NCI-H524 (cell line): ENCODE measurements around the gene UBASH3A.
"Not testable (repeated sequence)": the region's sequence is repeated elsewhere in the genome, so short reads cannot be mapped to it uniquely, and the experiment has no call there.

Experiments
- DNase-seq, 2 experiments: peaks; one replicate each; lab custom pipeline; 2025; lab: John Stamatoyannopoulos, UW

UBASH3A gene

DNA sequence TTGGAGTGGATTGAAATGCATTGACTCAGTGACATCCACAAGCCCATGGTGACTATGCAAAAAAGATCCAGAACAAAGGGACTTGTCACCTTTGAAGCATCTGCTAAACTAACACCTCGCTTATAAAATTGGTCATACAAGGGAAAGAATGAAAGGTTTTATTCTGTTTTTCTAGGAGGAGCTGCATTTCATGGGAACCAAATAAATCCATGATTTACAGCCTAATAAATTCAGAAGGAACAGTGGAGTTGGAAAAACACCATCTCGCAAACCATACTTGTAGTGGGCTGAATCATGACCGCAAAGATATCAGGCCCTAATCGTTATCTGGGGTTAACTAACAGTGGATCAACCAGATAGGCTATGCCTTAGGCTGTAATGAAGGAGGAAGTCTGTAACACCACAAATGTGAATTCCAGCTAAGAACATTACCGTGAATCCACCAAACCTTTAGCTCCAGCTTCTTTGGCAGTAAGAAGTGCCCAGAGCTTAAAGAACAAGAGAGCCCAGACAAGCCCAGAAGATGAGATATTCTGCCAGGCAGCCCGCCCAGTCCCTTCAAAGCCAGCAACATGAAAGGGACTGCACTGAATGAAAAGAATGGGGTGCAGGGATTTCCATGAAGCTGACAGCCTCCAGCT lies 64.9 kb downstream of the UBASH3A start:
- no peak for DNase-seq

DNA sequence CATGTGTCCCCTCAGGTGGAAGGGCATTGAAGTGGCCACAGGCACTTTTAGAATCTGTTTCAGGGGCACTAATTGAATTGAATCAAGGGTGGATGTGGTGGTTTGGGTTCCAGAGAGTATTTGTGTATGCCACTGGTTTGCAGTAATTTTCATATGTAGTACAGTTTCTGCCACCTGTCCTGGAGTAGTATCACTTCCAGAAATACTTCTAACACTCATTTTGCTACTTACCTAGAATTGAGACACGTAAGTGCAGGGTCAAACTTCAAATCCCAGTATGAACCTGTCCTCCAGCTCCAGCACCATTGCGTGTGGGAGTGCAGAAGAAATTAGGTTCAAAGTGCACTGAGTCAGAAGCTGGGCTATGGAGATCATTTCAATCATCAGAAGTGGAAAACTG lies 65.6 kb downstream of the UBASH3A start:
- no peak for DNase-seq

DNA sequence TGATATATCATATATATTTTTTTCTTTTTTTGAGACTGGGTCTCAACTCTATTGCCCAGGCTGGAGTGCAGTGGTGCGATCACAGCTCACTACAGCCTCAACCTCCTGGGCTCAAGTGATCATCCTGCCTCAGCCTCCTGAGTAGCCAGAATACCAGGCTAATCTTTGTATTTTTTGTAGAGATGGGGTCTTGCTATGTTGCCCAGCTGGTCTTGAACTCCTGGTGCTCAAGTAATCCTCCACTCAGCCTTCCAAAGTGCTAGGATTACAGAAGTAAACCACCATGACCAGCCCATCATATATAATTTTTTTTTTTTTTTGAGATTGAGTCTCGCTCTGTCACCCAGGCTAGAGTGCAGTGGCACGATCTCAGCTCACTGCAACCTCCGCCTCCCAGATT lies 66.0 kb downstream of the UBASH3A start:
- DNase-seq = not testable (repeated sequence)

DNA sequence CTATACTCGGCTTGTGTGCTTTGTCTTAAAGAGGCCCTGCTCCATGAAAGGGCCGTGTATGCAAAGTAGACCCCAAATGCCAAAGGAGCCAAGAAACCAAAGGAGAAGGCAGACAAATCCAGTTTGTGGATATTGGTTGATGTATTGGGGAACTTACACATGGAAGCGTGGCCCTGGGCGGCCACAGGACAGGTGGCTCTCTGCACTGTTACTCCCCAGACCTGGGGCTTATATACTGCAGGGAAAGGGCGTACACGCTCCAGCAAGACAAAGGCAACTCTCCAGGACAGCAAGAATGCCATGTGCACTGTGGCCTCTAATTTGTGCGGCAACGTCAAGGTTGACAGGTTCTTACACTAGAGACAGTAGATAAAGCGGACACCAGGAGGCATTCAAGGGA lies 67.5 kb downstream of the UBASH3A start:
- DNase-seq = no peak

DNA sequence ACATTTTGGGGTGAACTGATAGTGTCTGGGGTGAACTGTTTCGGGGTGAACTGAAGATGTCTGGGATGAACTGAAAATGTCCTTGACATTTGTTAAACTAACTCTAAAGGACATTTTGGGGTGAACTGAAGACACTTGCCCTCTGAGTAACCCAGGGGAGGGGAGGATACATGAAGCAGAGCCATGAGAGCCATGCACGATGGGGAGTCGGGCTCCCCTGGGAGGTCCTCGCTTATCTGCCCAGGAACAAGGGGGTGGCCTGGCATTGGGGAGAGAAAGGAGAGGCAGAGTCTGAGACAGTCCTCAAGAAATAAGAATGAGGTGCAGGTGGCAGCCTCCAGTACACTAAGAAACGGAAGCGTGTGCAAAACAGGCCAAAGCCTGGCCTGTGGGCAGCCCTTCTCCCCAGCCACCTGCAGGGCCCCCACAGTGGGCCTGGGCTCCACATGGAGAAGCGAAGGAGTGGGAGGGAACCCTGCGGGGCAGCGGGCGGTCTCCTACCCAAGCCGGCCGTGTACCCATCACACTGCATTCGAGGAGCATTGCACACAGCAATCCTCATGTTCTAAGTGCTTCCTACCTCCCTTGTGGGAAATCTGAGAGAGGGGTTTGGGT lies 68.1 kb downstream of the UBASH3A start:
- no peak for DNase-seq

DNA sequence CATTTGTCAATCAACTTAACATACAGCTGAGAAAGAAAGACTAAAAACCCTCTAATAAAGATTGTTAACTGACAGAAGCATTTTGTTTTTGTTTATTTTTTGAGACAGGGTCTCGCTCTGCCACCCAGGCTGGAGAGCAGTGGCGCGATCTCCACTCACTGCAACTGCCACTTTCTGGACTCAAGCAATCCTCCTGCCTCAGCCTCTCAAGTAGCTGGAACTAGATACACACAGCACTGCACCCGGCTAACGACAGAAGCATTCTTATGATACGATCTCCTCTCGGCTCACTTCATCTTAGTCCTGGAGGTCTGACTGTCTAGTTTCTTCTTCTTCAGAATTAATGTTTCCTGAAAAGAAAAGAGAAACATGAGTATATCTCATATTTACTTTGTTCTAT lies 68.8 kb downstream of the UBASH3A start:
- DNase-seq = no peak

DNA sequence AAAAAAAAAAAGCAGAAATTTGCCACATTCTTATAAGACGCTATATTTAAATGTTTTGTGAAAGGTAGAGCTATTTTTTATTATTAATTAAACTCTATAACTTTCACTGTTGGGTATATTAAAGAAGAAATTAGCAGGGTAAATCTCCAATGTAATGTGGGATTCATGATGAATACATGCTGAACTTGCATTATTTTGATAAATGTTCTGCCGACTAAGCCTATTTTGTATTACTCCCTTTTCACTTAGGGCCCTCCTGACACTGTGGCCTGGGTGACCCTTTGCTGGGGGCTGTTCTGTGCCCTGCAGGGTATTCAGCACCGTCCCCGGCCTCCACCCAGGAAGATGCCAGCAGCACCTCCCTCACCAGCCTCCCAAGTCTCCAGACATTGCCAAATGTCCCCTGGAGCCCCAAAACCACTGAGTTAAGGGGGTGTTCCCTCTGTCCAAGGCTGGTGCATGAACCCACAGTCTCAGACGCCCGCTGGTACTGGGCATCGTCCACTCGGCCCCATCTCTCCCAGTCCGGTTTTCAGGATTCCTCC lies 69.9 kb downstream of the UBASH3A start:
- no peak for DNase-seq

DNA sequence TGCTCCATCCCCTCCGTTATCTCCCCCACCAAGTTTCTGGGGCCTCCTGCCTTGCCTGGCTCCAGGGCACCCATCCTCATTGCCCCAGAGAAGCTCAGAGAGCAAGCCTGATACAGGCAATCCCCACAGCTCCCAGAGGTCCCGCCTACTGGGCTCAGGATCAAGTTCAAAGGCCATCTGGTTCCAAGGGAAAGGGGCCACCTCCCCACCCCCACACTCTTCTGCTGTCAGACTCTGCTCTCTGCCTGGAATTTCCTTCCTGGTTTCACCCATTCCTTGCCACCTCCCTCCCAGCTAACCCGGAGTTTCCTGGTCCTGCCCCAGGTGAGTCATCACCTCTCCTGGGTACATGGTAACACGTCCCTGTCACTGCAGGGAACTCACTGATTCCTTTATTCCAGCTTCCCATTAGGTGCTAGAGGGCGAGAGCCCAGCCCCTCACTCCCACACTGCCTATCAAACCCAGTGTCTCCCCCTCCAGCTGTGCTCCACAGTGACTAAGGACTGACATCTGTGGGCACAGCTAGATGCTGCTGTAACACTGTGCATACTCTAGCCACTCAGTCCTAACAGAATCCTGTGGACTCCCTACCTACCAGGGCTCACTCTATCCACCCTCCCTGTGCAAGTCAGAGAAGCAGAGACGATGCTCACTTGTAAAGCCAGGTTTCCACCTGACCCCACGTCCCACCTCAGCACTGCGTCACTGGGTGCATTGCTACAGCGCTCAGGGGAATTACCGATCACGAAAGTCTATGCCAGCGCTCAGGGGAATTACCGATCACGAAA lies 70.5 kb downstream of the UBASH3A start:
- peak; percentile 27 to 65 for DNase-seq

DNA sequence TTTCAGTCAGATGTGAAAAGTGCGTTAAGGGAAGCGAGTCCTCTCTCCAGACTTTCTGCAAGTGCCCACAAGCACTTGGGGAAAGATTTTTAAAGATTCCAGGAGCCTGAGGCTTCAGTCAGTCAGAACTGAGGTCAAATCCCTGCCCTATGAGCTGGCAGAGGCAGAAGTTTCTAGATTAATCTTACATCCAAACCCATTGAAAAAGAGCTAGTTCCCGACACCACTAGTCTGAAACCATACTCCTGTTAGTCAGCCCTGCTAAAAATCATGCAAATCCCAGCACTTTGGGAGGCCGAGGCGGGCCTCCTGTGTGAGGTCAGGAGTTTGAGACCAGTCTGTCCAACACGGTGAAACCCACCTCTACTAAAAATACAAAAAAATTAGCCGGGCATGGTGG lies 71.3 kb downstream of the UBASH3A start:
- no peak for DNase-seq

DNA sequence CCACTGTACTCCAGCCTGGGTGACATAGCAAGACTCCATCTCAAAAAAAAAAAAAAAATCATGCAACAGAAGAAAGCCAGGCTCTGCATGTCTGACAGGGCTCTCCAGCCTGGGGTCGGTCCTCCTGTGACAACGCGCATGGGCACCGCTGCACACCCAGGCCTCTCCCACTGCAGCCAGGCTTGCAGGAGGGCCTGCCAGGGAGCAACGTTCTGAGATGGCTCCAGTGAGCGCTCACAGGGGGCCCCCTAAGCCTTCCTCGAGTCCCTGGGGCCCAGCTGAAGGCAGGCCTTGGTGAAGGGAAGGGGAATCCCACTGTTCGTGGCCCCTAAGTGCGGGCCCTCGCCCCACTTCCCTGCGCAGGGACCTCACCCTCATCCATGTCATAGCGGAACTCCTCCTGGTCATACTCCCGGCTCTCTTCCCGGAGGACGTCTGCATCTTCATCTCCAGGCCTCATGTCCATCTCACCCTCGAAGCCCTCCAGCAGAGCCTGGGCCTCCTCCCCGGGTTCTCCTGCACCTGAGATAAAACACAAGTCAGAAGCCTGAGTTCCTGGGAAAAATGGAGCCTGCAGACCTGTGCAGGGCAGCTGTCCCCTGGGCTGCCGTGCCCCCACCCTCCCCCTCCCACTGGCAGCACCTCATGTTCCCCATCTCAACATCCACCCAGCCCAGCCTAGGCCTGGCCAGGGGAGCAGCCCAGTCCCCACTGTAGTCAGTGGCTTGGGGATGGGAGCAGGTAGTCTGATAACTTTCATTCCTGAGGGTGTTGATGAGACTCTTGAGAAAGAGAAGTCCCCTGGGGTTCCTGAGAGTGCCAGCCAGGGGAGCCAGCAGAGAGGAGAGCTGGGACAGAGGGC lies 72.1 kb downstream of the UBASH3A start:
- DNase-seq = no peak

DNA sequence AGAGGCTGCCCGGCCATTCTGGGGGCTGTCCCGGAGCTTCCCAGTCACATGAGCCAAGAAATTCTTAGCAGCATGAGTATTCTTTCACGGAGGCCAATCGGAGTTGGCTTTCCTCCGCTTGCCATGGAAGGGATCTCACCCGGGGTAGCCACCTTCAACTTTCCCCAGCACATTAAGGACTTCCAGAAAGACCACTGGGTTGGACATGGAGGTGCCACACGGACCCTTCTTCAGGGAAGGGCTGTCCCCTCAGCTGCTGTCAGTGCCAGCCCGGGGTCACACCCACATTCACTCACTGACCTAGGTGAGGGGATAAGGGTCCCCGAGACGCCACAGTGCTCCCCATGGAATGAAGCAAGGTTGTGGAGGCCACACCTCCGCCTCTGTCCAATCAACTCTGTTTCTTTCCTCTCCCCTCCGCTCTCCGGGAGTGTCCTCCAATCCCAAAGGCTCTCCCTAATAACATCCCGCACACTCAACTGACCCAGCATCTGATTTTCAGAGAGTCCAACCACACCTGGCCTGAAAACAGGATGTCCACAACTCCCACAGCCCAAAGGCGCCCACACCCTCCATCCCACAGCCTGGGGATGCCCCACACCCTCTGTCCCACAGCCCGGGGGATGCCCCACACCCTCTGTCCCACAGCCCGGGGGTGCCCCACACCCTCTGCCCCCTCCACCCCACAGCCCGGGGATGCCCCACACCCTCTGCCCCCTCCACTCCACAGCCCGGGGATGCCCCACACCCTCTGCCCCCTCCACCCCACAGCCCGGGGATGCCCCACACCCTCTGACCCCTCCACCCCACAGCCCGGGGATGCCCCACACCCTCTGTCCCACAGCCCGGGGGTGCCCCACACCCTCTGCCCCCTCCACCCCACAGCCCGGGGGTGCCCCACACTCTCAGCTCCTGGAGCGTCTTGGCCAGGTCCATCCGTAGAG lies 73.0 kb downstream of the UBASH3A start:
- DNase-seq = no peak

DNA sequence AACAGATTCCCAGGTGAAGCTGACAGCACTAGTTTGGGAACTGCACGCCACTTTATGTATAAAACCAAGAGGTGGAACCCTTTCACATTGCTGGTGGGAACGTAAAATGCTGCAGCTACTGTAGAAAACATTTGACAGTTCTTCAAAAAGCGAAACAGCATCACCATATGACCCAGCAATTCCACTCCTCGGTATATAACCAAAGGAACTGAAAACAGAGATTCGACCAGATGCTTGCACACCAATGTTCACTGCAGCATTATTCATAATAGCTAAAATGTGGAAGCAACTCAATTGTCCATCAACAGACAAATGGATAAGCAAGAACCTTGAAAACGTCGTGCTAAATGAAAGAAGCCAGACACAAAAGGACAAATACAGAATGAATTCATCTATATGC lies 74.8 kb downstream of the UBASH3A start:
- no peak for DNase-seq

DNA sequence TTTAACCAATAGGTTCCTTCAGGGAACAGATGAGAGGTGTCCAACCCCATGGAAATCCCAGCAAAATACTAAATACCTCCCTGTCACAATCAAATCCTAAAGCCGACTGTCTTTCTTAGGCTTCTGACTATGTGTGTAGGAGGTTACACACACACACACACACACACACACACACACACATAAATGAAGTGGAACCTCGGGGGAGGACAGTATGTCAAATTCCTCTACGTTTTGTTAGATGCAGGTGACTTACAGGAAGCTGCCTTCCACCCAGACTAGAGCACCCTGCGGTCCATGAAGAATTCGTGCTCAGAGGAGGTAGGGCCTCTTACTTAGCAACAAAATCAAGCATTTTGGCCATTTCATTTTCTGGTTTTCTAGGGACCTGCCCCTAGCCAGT lies 75.9 kb downstream of the UBASH3A start:
- DNase-seq = no peak

DNA sequence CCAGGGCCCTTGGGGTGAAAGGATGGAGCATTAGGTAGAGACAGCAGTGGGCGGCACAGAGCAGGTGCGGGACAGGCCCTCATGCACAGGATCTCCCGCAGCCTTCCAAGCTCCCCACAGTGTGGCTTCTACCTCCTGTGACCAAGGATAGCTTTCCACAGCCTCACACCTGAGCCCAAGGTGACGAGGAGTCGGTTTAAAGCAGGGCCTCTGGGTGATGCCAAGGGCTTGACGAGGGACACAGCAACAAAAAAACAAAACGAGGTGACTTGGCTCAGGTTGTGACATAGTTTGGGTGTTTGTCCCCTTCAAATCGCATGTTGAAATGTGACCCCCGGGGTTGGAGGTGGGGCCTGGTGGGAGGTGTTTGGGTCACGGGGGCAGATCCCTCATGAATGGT lies 77.0 kb downstream of the UBASH3A start:
- no peak for DNase-seq

DNA sequence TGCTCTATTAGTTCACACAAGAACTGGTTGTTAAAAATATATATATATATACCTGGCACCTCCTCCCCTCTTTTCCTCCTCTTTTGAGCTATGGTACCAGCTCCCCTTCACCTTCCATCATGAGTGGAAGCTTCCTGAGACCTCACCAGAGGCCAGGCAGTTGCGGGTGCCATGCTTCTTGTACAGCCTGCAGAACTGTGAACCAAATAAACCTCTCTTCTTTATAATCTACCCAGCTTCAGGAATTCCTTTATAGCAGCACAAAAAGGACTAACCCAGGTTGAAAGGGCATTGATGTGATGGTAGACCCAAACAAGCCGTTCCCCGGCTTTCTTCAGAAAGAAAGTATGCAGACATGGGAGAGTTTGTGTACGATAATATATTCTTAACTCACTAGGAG lies 77.5 kb downstream of the UBASH3A start:
- no peak for DNase-seq

DNA sequence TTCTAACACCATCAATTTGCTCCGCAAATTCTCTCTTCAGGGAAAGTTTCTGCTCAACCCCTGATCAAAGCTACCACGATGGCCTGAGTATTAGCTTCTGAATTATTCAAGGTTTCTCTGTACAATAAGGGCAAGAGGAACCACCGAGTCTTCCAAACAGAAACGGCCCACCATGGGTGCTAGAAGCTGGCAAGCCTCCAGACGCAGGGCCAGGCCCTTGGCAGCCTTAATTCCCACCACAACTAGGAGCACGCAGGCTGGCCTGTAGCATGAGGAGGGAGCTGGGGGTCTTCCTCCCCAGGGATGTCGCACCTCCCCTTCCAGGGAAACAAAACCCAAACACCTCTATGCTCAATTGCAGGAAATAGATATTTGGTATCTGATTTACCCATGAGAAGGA lies 81.3 kb downstream of the UBASH3A start:
- no peak for DNase-seq

DNA sequence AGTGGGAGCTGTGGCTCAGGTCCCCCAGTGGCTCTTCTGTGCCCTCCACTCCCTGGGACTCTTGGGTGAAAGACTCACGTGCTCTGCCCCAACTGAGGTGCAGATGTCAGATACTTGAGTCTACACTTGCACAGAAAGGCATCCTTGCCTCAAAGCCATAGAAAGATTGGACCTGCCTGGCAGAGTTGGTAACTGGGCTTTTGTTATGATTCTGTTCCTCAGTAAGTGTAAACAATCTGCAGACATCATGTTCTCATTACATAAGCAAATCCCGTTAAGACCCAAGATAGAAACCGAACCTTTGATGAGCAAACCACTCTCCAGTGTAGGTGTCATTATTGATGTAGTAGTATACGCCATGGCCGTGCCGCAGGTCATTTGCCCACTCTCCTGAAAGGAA lies 82.4 kb downstream of the UBASH3A start:
- no peak for DNase-seq

DNA sequence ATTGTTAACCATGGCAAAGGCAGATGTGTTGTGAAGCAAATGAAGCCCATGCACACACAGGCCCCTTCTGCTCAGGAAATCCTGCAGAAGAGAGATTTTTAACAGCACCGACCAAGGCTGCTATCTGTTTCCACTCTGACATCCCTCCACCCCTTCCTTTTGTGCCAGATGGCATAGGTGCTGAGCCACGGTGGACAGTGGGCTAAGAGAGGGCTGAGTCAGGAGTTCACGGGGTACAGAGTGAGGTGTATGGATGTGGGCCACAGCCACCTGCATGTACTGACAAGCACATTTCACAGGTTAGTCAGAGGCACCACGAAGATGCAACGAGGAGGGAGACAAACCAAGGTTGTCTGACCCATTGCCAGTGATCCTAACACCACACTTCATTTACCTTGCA lies 82.8 kb downstream of the UBASH3A start:
- DNase-seq = peak in 1 of 2 experiments; percentile 24

DNA sequence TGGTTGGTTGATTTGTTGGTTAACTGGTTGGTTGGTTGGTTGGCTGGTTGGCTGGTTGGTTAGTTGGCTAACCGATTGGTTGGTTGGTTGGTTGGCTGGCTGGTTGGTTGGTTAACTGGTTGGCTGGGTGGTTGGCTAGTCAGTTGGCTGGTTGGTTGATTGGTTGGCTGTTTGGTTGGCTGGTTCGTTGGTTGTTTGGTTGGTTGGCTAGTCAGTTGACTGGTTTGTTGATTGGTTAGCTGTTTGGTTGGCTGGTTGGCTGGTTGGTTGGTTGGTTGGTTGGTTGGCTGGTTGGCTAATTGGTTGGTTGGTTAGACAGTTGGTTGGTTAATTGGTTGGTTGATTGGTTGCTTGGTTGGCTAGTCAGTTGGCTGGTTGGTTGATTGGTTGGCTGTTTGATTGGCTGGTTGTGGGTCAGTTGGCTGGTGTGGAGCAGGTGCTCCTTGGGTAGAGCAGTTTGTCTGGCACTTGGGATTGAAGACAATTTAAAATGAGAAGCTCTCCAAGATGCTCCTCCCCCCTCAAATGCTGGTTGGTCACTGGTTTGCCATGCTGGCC lies 85.4 kb downstream of the UBASH3A start:
- DNase-seq = no peak

DNA sequence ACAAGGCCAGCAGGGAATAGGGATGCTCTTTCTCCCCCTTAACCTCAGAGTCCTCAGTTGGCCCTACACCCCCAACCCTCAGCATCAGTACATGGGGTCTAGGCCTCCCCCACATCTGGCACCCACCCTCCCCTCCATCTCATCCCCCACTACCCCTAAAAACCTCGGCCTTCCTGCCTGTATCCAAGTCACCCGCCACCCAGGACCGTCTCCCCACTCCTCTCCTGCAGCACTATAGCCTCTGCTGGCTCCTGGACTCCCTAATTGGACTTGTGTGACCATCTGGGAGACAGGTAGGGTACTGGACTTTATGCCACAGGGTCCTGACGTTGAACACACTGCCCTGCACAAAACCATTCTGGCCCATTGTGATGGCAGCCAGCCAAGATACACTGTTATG lies 86.3 kb downstream of the UBASH3A start:
- no peak for DNase-seq

DNA sequence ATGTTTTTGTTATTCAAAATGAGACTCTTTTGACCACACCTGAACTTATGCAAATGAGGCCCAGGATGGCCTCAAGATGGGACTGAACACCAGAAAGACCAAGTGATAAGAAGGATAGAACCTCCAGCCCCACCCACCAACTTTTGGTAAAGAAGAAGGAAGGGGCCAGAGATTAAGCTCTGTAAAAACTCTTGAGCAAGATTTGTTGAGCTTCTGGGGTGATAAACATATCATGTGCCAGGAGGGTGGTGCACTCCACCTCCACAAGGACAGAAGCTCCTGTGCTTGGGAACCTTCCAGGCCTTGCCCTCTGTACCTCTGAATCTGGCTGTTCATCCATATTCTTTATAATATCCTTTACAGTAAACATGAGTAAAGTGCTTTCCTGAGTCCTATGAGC lies 87.0 kb downstream of the UBASH3A start:
- DNase-seq = no peak
